ENCODE data around the gene NUP107. TPM values are rescaled to one million over a fixed set of nuclear protein-coding genes. Genes with fewer than 3 reads are reported as not detected.
"Not testable (repeated sequence)": the region's sequence is repeated elsewhere in the genome, so short reads cannot be mapped to it uniquely, and the experiment has no call there.

NUP107 gene
- total and polyA plus RNA-seq, 9 donors = 18.4 to 56.6 (median 45.3) TPM

- Histone ChIP-seq H3K27me3 (no peaks in the 10 kb centered on the region), H3K36me3 (no peaks in the 10 kb centered on the region), H3K4me3 (no peak overlapping the region), H3K27ac (no peak overlapping the region), H3K9me3 (no peaks in the 10 kb centered on the region), H3K4me1 (ENCODE audit: insufficient read depth) (no peaks in the 10 kb centered on the region)
- no peak for DNase-seq
- intact Hi-C loops (cut with DNase I) = no loop called here
- TF ChIP-seq, protein P1, sequence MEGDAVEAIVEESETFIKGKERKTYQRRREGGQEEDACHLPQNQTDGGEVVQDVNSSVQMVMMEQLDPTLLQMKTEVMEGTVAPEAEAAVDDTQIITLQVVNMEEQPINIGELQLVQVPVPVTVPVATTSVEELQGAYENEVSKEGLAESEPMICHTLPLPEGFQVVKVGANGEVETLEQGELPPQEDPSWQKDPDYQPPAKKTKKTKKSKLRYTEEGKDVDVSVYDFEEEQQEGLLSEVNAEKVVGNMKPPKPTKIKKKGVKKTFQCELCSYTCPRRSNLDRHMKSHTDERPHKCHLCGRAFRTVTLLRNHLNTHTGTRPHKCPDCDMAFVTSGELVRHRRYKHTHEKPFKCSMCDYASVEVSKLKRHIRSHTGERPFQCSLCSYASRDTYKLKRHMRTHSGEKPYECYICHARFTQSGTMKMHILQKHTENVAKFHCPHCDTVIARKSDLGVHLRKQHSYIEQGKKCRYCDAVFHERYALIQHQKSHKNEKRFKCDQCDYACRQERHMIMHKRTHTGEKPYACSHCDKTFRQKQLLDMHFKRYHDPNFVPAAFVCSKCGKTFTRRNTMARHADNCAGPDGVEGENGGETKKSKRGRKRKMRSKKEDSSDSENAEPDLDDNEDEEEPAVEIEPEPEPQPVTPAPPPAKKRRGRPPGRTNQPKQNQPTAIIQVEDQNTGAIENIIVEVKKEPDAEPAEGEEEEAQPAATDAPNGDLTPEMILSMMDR (IDR thresholded peaks at IDR 0.05) = no peak
- TF ChIP-seq EP300 (IDR thresholded peaks at IDR 0.05) (no peak), POLR2A (IDR thresholded peaks at IDR 0.05) (no peak)
- WGBS, 3 donors = 68 to 78% (median 77%) methylated on average over 4 of the region's 4 CpGs
Measured at GRCh38 chr12:68671179-68671578, 15.6 kb upstream of the NUP107 start.

DNA sequence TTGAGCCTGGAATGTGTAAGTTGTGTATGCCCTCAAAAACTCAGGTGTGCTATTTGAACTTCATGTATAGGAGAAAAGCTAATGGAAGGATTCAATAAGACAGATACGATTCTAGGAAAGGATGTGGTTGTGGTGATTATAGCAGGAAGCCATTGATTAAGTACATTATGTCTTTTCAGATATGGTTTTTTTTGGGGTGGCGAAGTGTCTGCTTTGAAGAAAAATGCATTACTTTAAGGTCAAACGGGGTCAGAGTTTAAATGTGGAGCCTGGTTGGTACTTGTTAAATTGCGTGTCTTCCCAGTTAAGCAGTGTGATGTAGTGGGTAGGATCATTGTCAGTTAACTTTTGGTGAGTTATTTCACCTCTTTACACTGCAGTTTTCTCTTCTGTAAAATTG, 13.0 kb upstream of the NUP107 start:
- Histone ChIP-seq H3K9me3 (no peaks in the 10 kb centered on the region), H3K27ac (no peak overlapping the region), H3K27me3 (no peaks in the 10 kb centered on the region), H3K36me3 (no peaks in the 10 kb centered on the region), H3K4me1 (ENCODE audit: insufficient read depth) (no peaks in the 10 kb centered on the region), H3K4me3 (no peak overlapping the region)
- intact Hi-C loops (cut with DNase I) = no loop called here
- WGBS, 3 donors = 85 to 90% (median 85%) methylated on average over 4 of the region's 4 CpGs
- TF ChIP-seq, protein P1 (IDR thresholded peaks at IDR 0.05) = no peak
- TF ChIP-seq POLR2A (IDR thresholded peaks at IDR 0.05) (no peak), EP300 (IDR thresholded peaks at IDR 0.05) (no peak)
- DNase-seq = no peak

DNA sequence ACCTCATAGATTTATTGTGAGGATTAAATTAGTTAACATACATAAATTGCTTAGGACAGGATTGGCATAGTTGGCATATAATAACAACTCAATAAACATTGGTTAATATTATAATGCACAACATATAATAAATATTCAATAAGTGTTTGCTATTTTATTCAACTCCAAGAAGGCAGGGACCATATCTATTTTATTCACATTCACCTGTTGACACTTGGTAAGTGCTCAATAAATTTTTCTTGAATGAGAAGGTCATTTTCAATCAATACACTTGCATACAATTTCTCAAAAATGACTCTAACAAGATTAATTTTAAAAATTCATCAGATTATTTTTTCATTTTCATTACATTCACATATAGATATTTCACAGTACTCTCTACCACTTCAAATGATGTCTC, 12.4 kb upstream of the NUP107 start:
- DNase-seq = no peak
- Histone ChIP-seq H3K27me3 (no peaks in the 10 kb centered on the region), H3K9me3 (no peaks in the 10 kb centered on the region), H3K27ac (no peak overlapping the region), H3K4me3 (no peak overlapping the region), H3K36me3 (no peaks in the 10 kb centered on the region), H3K4me1 (ENCODE audit: insufficient read depth) (no peaks in the 10 kb centered on the region)
- intact Hi-C loops (cut with DNase I) = no loop called here
- TF ChIP-seq, protein P1 (IDR thresholded peaks at IDR 0.05) = no peak
- no peak for TF ChIP-seq POLR2A (IDR thresholded peaks at IDR 0.05)
- no peak for TF ChIP-seq EP300 (IDR thresholded peaks at IDR 0.05)

- no peaks in the 10 kb centered on the region for H3K4me1 ChIP-seq (ENCODE audit: insufficient read depth)
- intact Hi-C loops (cut with DNase I) = no loop called here
- no peak for DNase-seq
- H3K4me3 ChIP-seq = no peak overlapping the region
- no peaks in the 10 kb centered on the region for H3K36me3 ChIP-seq
- no peaks in the 10 kb centered on the region for H3K9me3 ChIP-seq
- H3K27me3 ChIP-seq = no peaks in the 10 kb centered on the region
- WGBS, 3 donors = 57 to 63% (median 59%) methylated on average over 5 of the region's 5 CpGs
- no peak overlapping the region for H3K27ac ChIP-seq
- TF ChIP-seq, protein P1 (IDR thresholded peaks at IDR 0.05) = no peak
- no peak for TF ChIP-seq POLR2A (IDR thresholded peaks at IDR 0.05)
- no peak for TF ChIP-seq EP300 (IDR thresholded peaks at IDR 0.05)
Measured at GRCh38 chr12:68675101-68675842, 11.5 kb upstream of the NUP107 start.

GRCh38 chr12:68676854-68677253, 9.9 kb upstream of the NUP107 start:
- H3K27ac ChIP-seq; H3K27me3 ChIP-seq; H3K4me3 ChIP-seq; H3K4me1 ChIP-seq (ENCODE audit: insufficient read depth); DNase-seq; H3K9me3 ChIP-seq; intact Hi-C loops (cut with DNase I); H3K36me3 ChIP-seq: not testable (repeated sequence)
- WGBS, 3 donors = 87 to 92% (median 92%) methylated on average over 5 of the region's 5 CpGs

Data from ovary (tissue), 9 donors.